OCI-LY7 (cell line): ENCODE results near the gene IFNGR2.

Experiments
- CTCF ChIP-seq: fragments of 200-600 bp; sonication (generic); conservative IDR thresholded peaks from 2 replicates; pipeline ENCODE4 v1.5.1; 2014; ENCODE audit warnings: mild to moderate bottlenecking, antibody characterized with exemption, low read length, moderate library complexity, mixed read lengths
- EZH2phosphoT487 ChIP-seq: fragments of 200-600 bp; sonication (generic); IDR thresholded peaks from 2 replicates; pipeline ENCODE4 v1.6.1; 2018; ENCODE audit warnings: low read depth, borderline replicate concordance, mild to moderate bottlenecking, mixed run types, antibody characterized with exemption, low read length, moderate library complexity, mixed read lengths

GRCh38 chr21:33360281-33360680 is 42.9 kb upstream of the IFNGR2 start:
- TF ChIP-seq CTCF (no peak), EZH2phosphoT487 (no peak)
